Motor neuron (in vitro differentiated cells): ENCODE measurements around the gene ARL6IP5. TPM values are rescaled to one million over a fixed set of nuclear protein-coding genes. Genes with fewer than 3 reads are reported as not detected.
A peak's percentile ranks its signal among the peaks of the same experiment; 100 is the strongest.

ENCODE experiments used
- ATAC-seq, 8 experiments: fragments of 200-7000 bp; cut with Tn5 transposase; replicated peaks in 6 of 8; 2 replicates each; pipeline ENCODE4 v1.8.0; 2021; ENCODE audit warnings: mild to moderate bottlenecking in 8 of 8, moderate library complexity in 8 of 8
- H3K27ac ChIP-seq, 2 donors: fragments of 250-450 bp; sonication (Bioruptor Pico); 2 replicates each; pipeline ENCODE4 v1.9.0; 2021; ENCODE audit warnings: antibody characterized with exemption in 2 of 2, mild to moderate bottlenecking in 2 of 2, moderate library complexity in 1 of 2
- H3K4me1 ChIP-seq, 2 donors: fragments of 250-450 bp; sonication (Bioruptor Pico); replicated peaks in 1 of 2; 2 replicates each; pipeline ENCODE4 v1.6.1; 2021; ENCODE audit warnings: antibody characterized with exemption in 2 of 2, mild to moderate bottlenecking in 2 of 2, moderate library complexity in 1 of 2
- H3K4me3 ChIP-seq, 5 donors: fragments of 250-450 bp; sonication (Bioruptor Pico); 2 replicates each; pipeline ENCODE4 v1.9.0; 2021; ENCODE audit warnings: antibody characterized with exemption in 5 of 5, mild to moderate bottlenecking in 5 of 5, moderate library complexity in 4 of 5
- WGBS, 10 experiments: fragments of 450-650 bp; shearing (Covaris generic); methylation state at CpG; one replicate each; pipeline ENCODE4 v1.0.0; 2022; 5-methylcytosine and 5-hydroxymethylcytosine counted together
- in situ Hi-C, 9 experiments: fragments of 400-800 bp; cut with MboI; loops; one replicate each; pipeline ENCODE4 v1.15.0; 2021; ENCODE audit warnings: low sequenced_read_pairs in 9 of 9, low pct_unique_long_range_greater_than_20kb in 2 of 9; ENCODE audit not compliant: unreplicated experiment in 9 of 9
- total RNA-seq, 8 experiments: library from RNA; unstranded; fragments of 300-600 nt; gene quantifications; 2 replicates each; pipeline versions ENCODE4 v1.2.3 to v1.2.4, GENCODE V29; 2022

Gene ARL6IP5
- total RNA-seq, 8 experiments from 2014 or later = 50.9 to 181 (median 77.8) TPM

GRCh38 chr3:69110941-69111546 is 26.3 kb downstream of the ARL6IP5 start:
- WGBS, 10 experiments = 17 to 67% (median 40%) methylated on average over 1 of the region's 1 CpG; no CpG with 5 or more reads in 6 of the 10 experiments
- no peak for ATAC-seq
- H3K27ac ChIP-seq = no peak overlapping the region

GRCh38 chr3:69113536-69113935 is 28.8 kb downstream of the ARL6IP5 start:
- ATAC-seq = no peak
- in situ Hi-C loops = no loop called here
- H3K27ac ChIP-seq = no peak overlapping the region
- WGBS, 10 experiments = 58 to 100% (median 93%) methylated on average over 1 to 3 of the region's 3 CpGs
- peaks cover 0 to 4% of the 10 kb centered on the region in 2 donors for H3K4me1 ChIP-seq
- no peak overlapping the region for H3K4me3 ChIP-seq

More at GRCh38 chr3:69110941-69111546, 26.3 kb downstream of the ARL6IP5 start:
- in situ Hi-C loops = no loop called here
- Histone ChIP-seq H3K4me3 (no peak overlapping the region), H3K4me1 (peaks cover 0 to 4% of the 10 kb centered on the region in 2 donors)

- no peak overlapping the region for H3K4me3 ChIP-seq
- peaks cover 0 to 4% of the 10 kb centered on the region in 2 donors for H3K4me1 ChIP-seq
- no peak for ATAC-seq
- in situ Hi-C loops = no loop called here
- 0 to 92% (median 80%) methylated on average over 1 to 2 of the region's 2 CpGs; no CpG with 5 or more reads in 3 of the 10 experiments for WGBS, 10 experiments
- H3K27ac ChIP-seq = no peak overlapping the region
These were observed 31.0 kb downstream of the ARL6IP5 start for GRCh38 chr3:69115731-69116130.

- ATAC-seq = no peak
- Histone ChIP-seq H3K27ac (no peak overlapping the region), H3K4me3 (no peak overlapping the region), H3K4me1 (no peaks in the 10 kb centered on the region)
- WGBS, 10 experiments = 58 to 100% (median 82%) methylated on average over 1 to 4 of the region's 4 CpGs; no CpG with 5 or more reads in 2 of the 10 experiments
- in situ Hi-C loops = no loop called here
These were observed 31.4 kb downstream of the ARL6IP5 start for GRCh38 chr3:69116162-69116561.

- Histone ChIP-seq H3K4me1 (peaks cover under 1 to 3% of the 10 kb centered on the region in 2 donors), H3K27ac (no peak overlapping the region), H3K4me3 (no peak overlapping the region)
- ATAC-seq = no peak
- in situ Hi-C loops = no loop called here
- WGBS, 10 experiments = 30 to 100% (median 79%) methylated on average over 1 to 3 of the region's 3 CpGs; no CpG with 5 or more reads in 1 of the 10 experiments
These were observed 32.2 kb downstream of the ARL6IP5 start for GRCh38 chr3:69116897-69117296.

- H3K27ac ChIP-seq = no peak overlapping the region
- H3K4me1 ChIP-seq = peaks cover 3 to 7% of the 10 kb centered on the region in 2 donors
These were observed 33.8 kb downstream of the ARL6IP5 start for GRCh38 chr3:69118555-69118954.

GRCh38 chr3:69119138-69119537 is 34.4 kb downstream of the ARL6IP5 start:
- peaks cover 3 to 7% of the 10 kb centered on the region in 2 donors for H3K4me1 ChIP-seq
- WGBS, 10 experiments = 67 to 100% (median 92%) methylated on average over 2 to 5 of the region's 6 CpGs; no CpG with 5 or more reads in 1 of the 10 experiments
- in situ Hi-C loops = no loop called here
- H3K27ac ChIP-seq = no peak overlapping the region
- H3K4me3 ChIP-seq = no peak overlapping the region
- no peak for ATAC-seq

More at GRCh38 chr3:69118555-69118954, 33.8 kb downstream of the ARL6IP5 start:
- ATAC-seq = no peak
- in situ Hi-C loops = no loop called here
- 82 to 100% (median 93%) methylated on average over 1 to 11 of the region's 12 CpGs; no CpG with 5 or more reads in 3 of the 10 experiments for WGBS, 10 experiments
- H3K4me3 ChIP-seq = no peak overlapping the region

GRCh38 chr3:69119681-69120080 is 34.9 kb downstream of the ARL6IP5 start:
- Histone ChIP-seq H3K4me3 (no peak overlapping the region), H3K4me1 (peaks cover 3 to 7% of the 10 kb centered on the region in 2 donors), H3K27ac (no peak overlapping the region)
- ATAC-seq = no peak
- in situ Hi-C loops = no loop called here
- WGBS, 10 experiments = 41 to 95% (median 80%) methylated on average over 2 to 5 of the region's 5 CpGs

- peak in 4 of 8 experiments; percentile 34 to 63 (median 51) for ATAC-seq
- in situ Hi-C loops = no loop called here
- Histone ChIP-seq H3K27ac (no peak overlapping the region), H3K4me3 (no peak overlapping the region), H3K4me1 (peaks cover 3 to 9% of the 10 kb centered on the region in 2 donors)
- 0% methylated on average over 1 of the region's 1 CpG; no CpG with 5 or more reads in 4 of the 10 experiments for WGBS, 10 experiments
These were observed 36.2 kb downstream of the ARL6IP5 start for GRCh38 chr3:69120879-69121464.

- 8 to 100% (median 78%) methylated on average over 1 to 6 of the region's 6 CpGs; no CpG with 5 or more reads in 1 of the 10 experiments for WGBS, 10 experiments
- no peak overlapping the region for H3K4me3 ChIP-seq
- in situ Hi-C loops = no loop called here
- H3K4me1 ChIP-seq = peaks cover 6 to 14% of the 10 kb centered on the region in 2 donors
- no peak overlapping the region for H3K27ac ChIP-seq
- no peak for ATAC-seq
These were observed 36.8 kb downstream of the ARL6IP5 start for GRCh38 chr3:69121513-69121912.

GRCh38 chr3:69121950-69122349 is 37.2 kb downstream of the ARL6IP5 start:
- H3K4me3 ChIP-seq = no peak overlapping the region
- WGBS, 10 experiments = 20 to 100% (median 64%) methylated on average over 1 to 7 of the region's 8 CpGs
- no peak overlapping the region for H3K27ac ChIP-seq
- in situ Hi-C loops = no loop called here
- peaks cover 6 to 15% of the 10 kb centered on the region in 2 donors for H3K4me1 ChIP-seq
- no peak for ATAC-seq

- in situ Hi-C loops = no loop called here
- peaks cover 6 to 15% of the 10 kb centered on the region in 2 donors for H3K4me1 ChIP-seq
- WGBS, 10 experiments = 63 to 96% (median 86%) methylated on average over 2 to 3 of the region's 3 CpGs
- ATAC-seq = no peak
- no peak within 1 kb of the TSS for H3K4me3 ChIP-seq
- no peak within 1 kb of the TSS for H3K27ac ChIP-seq
These were observed 37.7 kb downstream of the ARL6IP5 start, which contains the start of gene LMOD3 for GRCh38 chr3:69122403-69122802. TSS of gene LMOD3 (minus strand) at chr3:69122595. CDS start at chr3:69122386, 209 bp downstream.

- WGBS, 10 experiments = 0 to 100% (median 56%) methylated on average over 1 to 3 of the region's 3 CpGs
- peak in 5 of 8 experiments; percentile 24 to 58 (median 43) for ATAC-seq
- Histone ChIP-seq H3K4me1 (peaks cover 6 to 15% of the 10 kb centered on the region in 2 donors), H3K27ac (no peak overlapping the region), H3K4me3 (no peak overlapping the region)
- in situ Hi-C loops = no loop called here
These were observed 41.5 kb downstream of the ARL6IP5 start for GRCh38 chr3:69126216-69126615.
